Stimulated activated CD4-positive, alpha-beta T cell treated with anti-CD3 and anti-CD28 coated beads, Interleukin-4, amount 100 ng/mL, for 24 hours (primary cell): ENCODE measurements around the gene TIAM1.
A peak's percentile ranks its signal among the peaks of the same experiment; 100 is the strongest.

Source experiments
- DNase-seq: peaks from one replicate; pipeline ENCODE4 v3.0.0-alpha.2; 2020

The TIAM1 gene

DNA sequence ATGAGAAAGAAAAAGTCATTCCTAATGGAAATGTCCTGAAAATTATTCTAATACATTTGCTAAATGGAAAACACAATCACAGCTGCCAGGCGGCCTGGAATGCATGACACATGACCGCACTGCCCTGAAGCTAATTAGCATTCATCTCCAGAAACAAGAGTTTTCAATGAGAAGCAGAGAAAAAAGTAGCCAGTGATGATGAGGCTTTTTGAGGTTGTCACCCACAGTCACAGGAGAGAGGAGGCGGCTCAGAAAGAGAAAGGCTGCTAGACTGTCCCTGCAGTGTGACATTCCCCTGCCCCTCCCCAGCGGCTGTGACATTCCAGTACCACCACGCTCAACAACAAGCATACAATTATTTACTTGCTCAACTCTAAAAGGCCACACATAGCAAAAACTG, 182.9 kb downstream of the TIAM1 start:
- peak; percentile 49 for DNase-seq

DNA sequence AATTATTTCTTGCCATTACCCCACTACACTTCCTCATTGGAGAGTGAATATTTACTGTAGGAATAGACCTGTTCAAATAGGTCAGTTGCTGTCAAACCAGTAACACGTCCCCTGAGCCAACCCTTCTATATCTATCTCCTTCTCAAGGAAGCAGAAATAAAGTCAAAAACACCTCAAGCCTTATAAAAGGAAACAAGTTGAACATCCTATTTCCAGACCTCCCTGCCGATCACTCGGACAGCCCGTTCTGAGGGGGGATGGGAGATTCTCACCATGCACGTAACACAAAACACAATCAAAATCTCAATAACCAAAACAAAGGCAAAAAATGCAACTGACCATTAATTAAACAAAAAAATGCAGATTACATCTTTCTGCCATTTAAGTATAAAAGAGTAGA, 184.3 kb downstream of the TIAM1 start:
- no peak for DNase-seq

DNA sequence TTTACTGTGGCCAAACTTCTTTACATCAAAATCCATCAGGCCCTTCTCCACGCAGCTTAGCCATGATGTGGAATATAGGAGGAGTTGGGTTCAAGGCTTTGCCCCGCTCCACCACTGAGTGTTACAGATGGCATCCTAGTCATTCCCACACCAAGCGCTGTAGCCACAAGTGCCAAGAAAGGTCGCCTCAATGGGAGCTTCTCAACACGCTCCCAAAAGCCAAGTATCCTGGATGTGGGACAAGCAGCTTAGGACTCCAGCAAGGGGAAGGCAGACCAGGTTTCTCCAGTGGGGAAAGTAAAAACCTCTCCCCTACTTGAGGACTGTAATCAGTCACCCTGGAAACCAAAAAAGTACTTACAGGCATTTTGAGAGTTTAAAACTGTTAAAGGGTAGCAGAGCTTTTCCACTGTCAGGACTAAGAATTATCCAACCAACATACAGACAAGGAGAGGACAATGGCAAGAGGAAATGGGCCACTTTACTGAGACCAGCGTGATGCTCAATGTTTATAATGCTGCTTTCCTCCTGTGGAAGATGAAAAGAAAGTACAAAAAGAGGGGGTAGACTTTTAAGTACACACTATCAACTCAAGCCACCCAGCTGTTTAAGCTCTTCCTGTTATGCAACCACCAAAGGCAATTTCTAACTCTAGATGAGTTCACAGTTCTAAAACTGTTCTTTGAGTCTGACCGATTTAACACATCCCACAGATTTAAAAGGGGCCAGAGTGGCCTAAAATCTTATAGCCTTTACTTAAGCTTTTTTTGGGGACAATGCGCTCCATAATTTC, 185.1 kb downstream of the TIAM1 start:
- DNase-seq = no peak

DNA sequence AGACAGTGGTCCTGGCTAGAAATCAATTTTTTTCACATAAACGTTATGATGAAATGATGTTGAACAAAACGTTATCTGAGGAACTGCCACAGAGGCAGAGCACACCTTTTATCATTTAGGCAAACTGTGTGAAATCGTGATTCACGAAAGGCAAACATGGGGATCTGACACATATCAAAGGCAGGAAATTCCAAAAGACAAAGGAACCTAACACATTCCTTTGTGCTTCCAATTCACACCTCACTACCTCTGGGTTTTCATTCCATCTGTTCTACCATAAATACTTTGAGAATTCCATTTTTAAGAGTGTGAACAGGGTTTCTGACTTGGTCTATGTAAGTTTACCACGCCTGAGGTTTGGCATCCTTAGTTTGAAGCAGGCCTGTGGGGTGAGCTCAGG, 186.3 kb downstream of the TIAM1 start:
- DNase-seq = no peak

DNA sequence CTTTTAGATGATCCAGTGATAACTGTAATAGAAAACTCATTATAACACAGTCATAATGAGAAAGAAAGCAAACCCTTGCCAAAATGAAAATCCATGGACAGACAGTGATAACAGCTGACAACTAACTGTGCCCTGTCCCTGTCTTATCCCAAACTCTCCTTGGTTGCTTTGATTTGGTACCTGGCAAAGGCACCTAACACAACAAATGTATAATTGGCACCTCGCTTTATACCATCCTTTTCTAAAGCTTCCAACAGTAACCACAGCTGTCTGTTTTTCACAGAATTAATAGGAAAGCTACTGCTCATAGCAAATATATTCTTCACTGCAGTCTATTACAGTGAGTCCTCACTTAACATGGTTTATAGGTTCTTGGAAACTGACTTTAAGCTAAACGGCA, 187.4 kb downstream of the TIAM1 start:
- no peak for DNase-seq

DNA sequence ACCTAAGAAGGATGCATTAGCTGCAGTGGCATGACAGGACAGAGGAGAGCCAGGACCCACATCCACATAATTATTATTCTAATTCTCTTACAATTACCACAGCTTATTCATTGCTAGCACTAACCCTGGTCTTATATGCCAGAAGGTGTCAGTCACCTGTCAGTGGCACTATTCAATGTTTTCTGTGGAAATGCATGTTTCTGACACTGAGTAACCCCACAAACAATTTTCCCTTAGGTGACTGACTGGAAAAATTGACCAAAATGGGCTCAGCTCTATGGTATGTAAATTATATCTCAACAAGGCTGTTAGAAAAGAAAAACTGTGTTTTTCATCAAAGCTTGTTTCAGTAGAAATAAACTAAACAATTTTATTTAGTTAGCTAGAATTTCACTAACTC, 187.9 kb downstream of the TIAM1 start:
- no peak for DNase-seq

DNA sequence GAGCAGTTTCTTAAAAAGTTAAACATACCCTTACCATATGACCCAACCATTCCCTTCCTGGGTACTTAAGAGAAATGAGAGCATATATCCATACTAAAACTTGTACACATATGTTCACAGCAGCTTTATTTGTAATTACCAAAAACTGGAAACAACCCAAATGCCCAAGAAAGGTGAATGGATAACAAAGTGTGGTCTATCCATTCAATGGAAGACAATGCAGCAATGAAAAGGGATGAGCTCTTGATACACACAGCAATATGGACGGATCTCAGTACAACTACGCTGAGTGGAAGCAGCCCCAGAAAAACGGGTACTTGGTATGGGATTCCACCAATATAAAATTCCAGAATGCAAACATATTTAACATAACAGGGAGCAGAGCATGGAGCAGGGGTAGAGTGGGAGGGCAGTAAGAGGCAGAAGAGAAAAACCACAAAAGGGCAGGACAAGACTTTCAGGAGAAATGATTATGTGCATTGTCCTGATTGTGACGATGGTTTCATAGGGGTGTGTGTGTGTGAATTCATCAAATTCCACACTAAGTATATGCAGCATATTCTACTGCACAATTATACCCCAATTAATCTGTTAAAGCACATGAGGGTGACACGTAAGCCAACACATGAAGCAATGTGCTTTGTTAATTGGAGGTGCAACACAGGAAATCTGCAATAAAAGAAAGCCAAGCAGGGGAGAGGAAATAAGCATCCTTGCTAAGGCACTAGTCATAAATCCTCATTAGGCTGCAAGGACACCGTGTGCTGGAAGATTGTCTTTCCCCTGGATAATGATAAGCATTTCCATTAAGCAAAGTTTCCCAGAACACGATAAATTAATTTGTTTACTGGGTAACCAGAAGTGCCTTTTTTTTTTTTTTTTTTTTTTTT, 192.7 kb downstream of the TIAM1 start:
- no peak for DNase-seq

DNA sequence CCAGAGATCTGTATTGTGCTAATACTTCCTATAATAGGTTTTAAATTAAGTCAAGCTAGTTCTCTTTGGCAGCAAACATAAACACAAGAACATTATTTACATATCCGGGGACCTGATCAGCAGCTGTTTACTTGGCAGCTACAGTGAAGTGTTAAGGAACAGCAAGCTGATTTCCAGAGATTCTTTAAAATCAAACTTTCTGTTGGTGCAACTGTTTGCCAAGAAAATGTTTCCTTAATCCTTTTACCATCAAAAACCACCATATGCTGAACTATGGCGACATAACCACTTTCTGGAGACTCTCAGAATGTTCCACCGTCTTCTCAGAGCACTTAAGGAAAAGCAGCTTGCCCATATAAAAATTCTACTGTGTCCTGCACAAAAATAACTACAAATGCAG, 198.8 kb downstream of the TIAM1 start:
- DNase-seq = no peak

DNA sequence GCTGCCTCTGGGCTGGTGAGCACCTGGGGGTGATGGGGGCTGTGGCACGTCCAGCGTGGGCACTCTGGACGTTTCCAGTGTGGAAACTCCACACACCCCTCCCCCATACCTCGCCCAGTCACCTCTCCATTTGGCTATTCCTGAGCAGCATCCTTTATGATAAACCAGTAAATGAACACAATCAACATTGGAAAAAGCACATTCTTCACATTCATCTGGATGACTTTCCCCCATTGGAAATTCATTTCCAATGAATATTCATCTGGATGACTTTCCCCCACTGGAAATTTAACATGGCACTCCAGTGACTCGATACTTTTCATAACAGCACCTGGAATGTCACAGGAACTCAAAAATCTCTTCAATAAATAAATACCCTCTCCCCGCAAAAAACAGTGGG, 201.0 kb downstream of the TIAM1 start:
- no peak for DNase-seq

DNA sequence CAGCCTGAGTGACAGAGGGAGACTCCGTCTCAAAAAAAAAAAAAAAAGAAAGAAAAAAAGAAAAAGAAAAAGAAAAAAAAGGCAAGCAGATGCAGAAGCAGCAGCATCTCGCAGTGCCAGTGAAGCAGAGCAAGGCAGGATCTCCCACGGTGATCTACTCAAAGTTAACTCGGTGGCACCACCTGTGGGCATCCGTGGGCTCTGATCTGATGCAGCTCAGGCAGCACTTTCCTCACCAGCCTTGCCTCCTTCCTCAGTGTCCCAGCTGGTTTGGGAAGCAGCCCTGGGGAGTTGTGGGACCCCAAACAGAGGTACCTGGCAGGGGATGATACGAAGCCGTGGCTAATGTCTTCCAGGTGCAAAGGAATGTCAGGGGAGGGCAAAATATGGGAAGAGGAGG, 201.5 kb downstream of the TIAM1 start:
- DNase-seq = no peak

DNA sequence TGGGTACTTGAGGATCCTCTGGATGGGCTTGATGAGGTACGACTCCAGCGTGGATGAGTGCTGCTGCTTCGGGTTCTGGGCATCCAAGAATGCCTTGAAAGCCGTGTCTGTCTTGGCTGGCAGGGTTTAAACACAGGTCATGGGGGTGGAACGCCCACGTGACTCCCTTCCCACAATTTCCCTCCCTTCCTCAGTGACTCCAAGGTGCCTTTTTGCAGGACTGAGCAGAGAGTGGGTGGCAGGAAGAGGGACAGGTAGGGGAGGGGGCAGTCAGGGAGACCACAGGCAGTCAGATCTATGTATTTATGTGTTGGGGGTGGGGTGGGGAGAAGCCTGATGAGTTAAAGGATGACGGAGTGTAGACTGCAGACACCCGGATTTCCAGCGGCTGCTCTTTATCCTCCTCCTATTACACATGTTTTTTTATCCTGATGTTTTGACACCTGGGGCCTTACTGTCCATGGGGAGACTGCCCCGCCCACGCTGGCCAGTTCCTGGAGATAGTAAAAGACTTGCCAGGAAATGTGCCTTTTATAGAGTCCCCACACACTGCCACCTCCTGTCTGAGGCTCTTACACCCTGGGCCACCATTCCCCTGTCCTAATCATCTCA, 202.6 kb downstream of the TIAM1 start:
- DNase-seq = no peak

DNA sequence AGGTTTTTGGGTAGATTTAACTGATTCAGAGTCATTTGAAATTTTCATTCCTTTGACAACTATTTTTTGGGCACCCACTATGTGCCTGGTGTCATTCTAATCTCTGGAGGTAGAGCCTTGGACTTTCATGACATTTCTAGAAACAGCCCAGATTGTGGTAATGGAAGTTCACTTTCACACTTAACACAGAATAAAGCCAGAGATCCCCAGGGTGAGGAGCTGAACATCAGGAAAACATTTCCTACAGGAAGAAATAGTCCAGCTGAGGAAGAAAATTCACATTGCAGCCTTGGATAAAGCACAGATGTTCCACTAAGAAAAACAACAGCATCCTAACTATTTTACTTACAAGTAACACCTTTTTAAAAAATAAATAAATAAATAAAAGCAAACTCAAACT, 203.4 kb downstream of the TIAM1 start:
- no peak for DNase-seq

DNA sequence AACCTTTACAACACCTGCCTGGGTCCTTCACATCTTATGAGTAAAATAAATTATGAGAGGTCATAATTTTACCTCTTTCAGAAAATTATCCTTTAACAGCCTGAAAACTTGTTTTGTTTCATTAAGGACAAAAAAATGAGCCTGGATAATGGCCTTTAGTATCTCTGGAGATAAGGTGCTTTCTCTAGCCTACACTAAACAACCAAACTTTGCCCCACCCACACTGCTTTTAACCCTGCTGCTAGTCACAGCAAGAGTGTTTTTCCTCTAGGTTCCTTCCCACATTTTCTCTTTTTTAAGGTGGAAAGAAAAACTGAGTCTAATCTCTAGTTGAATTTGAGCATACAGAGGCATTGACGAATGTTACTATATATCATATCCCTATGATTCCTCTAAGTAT, 204.0 kb downstream of the TIAM1 start:
- DNase-seq = no peak

DNA sequence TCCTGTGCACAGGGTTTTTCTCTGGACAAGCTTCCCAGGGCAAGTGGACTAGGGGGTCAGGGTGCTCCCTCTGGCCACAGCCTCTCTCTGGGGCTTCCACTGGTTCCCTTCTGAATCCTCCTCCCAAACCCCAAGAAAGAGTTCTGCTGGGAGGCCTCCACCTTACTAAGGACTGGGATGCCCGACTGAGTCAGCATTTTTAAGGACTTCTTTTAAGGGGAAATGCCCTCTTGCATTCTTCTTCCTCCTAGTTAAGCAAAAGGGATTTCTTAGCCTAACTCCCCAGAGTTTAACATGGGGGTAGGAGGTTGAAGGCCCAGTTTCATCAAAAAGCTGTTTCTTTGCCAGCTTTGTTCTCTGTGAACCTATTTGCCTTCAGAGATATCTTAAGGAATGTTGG, 206.1 kb downstream of the TIAM1 start:
- no peak for DNase-seq

DNA sequence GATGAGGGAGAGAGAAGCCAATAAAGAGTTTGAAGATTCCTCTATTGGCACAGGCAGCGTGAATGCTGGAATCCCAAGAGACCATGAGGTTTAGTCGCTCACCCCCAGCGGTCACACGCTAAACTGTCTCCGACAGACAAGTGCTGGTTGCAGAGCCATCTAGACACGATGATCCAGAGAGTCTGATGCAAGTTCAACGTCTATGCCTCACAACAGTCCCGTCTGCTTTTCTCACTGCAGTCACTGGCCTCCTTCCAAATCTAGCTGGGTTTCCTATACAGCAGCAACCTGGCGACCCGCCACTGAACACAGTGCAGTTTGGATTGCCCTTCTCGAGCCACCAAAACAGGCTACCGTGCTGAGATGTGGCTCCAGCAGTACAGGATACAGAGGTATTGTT, 207.2 kb downstream of the TIAM1 start:
- no peak for DNase-seq

DNA sequence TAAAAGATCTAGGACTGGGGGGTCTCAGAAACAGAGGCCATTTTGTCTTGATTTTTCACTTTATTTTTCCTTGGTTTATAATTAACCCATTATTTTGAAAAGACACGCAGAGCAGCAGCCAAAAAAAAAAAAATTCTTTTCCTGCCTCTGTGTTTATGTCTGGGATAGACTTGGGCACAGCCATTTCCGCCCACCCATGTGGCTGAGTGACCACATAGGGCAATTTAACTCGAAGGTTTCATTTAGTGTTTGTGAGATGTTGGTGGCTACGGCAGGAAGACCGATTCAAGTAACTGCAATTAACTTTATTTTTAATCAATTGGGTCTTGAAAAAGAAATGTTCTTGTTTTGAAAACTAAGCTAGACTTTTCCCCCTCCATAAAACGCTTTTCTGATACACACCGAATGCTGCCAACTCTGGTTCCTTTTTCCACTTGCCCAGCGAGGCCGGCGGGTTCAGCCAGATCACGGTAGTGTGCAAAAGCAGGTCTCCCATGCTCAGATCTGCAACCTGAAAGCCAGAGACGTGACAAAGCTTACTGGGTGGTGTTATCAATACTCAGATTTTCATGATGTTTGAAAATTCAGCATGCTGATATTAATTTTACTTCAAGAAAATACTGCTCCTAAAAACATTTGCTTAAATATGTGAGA, 208.4 kb downstream of the TIAM1 start:
- no peak for DNase-seq

DNA sequence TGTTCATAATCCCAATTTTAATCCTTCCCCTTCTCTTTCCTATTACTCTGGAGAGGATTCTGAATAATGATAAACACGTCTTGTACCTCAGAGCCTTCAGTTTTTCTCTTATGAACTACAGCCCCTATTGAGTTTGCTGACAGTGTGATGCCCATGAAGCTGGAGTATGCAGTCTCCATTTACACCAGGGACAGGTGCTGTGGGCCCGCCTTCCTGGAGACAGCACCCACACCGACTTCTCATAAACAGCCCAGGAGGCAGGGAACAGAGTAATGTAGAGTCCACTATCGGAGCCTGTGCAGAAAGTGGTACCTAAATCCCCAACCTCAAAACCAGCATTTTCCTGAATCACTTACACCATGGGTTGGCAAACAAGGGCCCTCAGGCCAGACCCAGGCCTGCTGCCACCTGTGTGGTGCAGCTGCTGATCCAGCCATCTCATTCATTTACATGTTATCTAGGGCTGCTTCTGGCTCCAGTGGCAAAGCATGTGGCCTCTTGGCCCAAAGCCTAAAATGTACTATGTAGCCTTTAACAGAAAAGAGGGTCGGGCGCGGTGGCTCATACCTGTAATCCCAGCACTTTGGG, 210.7 kb downstream of the TIAM1 start:
- no peak for DNase-seq

DNA sequence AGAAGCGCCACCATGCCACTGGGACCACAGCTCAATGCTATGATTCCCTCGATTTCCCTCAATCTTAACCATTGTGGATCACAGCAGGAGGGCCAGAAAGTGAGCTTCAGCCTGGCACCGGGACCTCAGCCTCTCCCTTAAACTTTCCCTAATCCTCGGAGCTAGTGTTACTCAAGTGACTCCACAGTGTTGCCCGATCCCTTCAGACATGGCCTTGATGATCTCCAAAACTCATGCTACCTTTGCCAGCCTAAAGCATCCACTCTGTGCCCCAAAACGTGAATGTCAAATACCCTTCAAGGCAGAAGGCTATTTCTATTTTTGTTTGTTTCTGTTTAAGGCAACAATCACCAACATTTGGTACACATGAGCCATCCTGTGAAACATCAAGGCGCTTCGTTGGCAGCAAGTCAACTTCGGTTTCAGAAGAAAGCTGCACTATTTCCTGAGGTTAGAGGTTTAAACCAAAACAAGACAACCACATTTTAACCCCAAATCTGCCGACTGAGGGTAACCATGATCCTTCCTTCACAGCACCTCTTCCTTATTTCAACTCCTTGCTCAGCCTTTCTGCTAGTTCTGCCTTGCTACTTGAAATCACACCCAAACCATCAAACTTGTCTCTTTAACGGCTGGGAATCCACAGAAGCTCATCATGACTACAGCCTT, 211.4 kb downstream of the TIAM1 start:
- peak; percentile 75 for DNase-seq

DNA sequence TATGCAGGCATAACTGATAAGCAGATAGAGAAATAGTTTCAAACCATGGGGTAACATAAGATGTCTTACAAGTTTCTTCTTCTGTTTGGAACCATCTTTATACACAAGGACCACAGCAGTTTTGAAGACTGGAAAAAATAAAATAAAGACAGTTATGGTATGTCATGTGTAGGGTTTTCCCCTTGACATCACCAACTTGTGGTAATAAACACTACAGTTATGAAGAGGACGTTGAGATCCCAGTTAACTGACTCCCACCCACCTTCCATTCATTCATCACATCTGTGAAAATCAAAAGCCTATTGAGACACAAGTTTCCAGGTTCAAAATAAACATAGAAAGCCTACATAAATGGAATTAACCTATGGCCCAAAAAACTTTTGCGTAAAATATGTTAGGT, 213.2 kb downstream of the TIAM1 start:
- no peak for DNase-seq

DNA sequence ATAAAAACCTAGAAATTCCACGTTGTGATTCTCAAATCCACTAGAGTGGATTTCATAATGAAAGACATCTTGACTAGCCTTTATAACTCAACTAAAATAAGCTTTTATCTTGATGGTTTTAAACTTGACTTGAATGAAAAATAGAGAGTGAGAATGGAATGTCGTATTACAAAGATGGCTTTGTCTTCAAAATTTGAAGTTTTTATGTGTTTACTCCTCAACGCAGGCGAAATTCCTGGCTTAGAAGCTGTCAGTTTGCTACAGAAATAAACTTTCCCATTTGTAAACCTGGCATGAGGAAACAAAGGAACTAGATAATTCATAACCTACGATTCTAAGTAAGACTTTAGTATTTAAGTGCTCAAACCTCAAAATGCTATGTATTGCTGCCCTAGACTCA, 215.8 kb downstream of the TIAM1 start:
- DNase-seq = no peak

DNA sequence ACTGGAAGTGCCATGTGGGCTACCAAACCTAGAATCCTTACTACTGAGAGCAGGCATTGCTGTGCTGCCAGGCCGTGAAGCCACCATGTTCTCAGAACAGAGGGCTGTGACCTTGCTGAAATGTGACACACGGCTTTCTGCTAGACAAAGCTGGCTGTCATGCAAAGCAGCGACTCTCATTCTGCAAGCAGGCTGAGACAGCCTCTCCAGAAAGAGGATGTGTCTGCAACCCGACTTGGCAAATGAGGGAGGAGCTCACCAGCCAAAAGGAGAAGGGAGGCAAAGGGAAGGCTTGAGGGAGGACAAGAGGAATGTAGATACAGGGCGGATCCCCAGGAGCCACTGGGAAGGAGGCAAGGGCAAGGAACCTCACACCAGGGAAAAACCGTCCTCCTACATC, 220.1 kb downstream of the TIAM1 start:
- DNase-seq = no peak

DNA sequence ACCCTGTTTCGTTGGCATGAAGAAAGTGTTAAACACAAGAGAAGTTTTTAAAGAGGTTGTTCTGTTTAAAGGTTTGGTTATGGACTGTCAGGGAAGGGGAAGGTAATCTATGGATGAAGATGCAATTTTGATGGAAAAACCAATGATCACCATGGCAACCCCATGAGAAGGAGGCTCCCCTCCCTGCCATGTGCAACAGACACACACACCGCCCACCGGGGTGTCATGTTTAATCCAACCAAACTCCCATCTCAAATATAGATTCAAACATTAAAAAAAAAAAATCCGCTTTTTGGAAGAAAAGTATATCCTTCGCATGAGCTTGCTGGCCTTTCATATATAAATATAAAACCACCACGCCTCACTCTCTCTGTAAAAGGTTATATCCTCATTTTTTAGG, 224.9 kb downstream of the TIAM1 start:
- DNase-seq = no peak
